RWPE2 (cell line): ENCODE results near the gene CLDND1.
A peak's percentile ranks its signal among the peaks of the same experiment; 100 is the strongest.

Experiments used
- ATAC-seq: fragments of 200-7000 bp; cut with Tn5 transposase; 3 replicates; pipeline ENCODE4 v1.9.1; 2021; ENCODE audit warnings: low read depth
- DNase-seq: peaks from one replicate; pipeline ENCODE4 v3.0.0-alpha.2; 2020; ENCODE audit warnings: low spot score
- H3K27ac ChIP-seq: fragments of 450-650 bp; 2 replicates; pipeline ENCODE4 v1.5.1; 2017; ENCODE audit warnings: mild to moderate bottlenecking; ENCODE audit not compliant: poor library complexity, severe bottlenecking
- H3K27me3 ChIP-seq: fragments of 250-450 bp; sonication (Bioruptor Pico); 2 replicates; pipeline ENCODE4 v1.5.1; 2021; ENCODE audit warnings: mild to moderate bottlenecking, moderate library complexity; ENCODE audit not compliant: insufficient read depth, poor library complexity, severe bottlenecking
- H3K36me3 ChIP-seq: fragments of 250-450 bp; sonication (Bioruptor Pico); 2 replicates; pipeline ENCODE4 v1.5.1; 2020; ENCODE audit warnings: low read depth, mild to moderate bottlenecking, moderate library complexity
- H3K4me1 ChIP-seq: fragments of 250-450 bp; sonication (Bioruptor Pico); 2 replicates; pipeline ENCODE4 v1.5.1; 2021; ENCODE audit warnings: mild to moderate bottlenecking, moderate library complexity; ENCODE audit not compliant: insufficient read depth, poor library complexity, severe bottlenecking
- H3K4me3 ChIP-seq: fragments of 250-450 bp; sonication (Bioruptor Pico); 2 replicates; pipeline ENCODE4 v1.5.1; 2021; ENCODE audit warnings: mild to moderate bottlenecking, moderate library complexity; ENCODE audit not compliant: severe bottlenecking
- H3K9me3 ChIP-seq: fragments of 250-450 bp; sonication (Bioruptor Pico); 2 replicates; pipeline ENCODE4 v1.5.1; 2021; ENCODE audit warnings: mild to moderate bottlenecking, moderate library complexity; ENCODE audit not compliant: severe bottlenecking
- TF ChIP-seq, protein P1 (sequence below): fragments of 450-650 bp; IDR thresholded peaks from one replicate; pipeline ENCODE4 v1.5.1; 2017; ENCODE audit warnings: mild to moderate bottlenecking, moderate library complexity; ENCODE audit not compliant: poor library complexity, severe bottlenecking

The CLDND1 gene

DNA sequence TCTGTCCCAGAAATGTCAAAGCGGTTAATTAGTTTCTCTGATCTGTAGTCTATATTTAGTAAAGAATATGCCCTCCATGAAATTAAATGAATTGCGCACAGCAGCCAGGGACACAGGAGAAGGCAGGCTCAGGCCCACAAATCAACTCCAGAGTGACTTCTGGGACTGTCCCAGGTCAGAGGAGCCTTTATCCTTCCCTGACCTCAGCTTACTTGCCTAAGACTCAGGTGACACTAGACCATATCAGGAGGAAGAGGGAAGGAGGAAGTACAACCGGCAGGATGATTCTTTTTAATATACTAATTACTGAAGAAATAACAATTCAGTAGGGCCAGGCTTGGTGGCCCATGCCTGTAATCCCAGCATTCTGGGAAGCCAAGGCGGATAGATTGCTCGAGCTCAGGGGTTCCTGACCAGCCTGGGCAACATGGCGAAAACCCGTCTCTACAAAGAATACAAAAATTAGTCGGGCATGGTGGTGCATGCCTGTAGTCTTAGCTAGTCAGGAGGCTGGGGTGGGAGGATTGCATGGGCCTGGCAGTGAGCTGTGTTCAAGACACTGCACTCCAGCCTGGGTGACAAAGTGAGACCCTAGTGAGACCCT lies 7.3 kb upstream of the CLDND1 start:
- Histone ChIP-seq H3K27me3 (no peaks in the 10 kb centered on the region), H3K27ac (no peak overlapping the region), H3K4me3 (no peak overlapping the region), H3K9me3 (no peaks in the 10 kb centered on the region), H3K36me3 (no peaks in the 10 kb centered on the region), H3K4me1 (no peaks in the 10 kb centered on the region)
- TF ChIP-seq, protein P1, sequence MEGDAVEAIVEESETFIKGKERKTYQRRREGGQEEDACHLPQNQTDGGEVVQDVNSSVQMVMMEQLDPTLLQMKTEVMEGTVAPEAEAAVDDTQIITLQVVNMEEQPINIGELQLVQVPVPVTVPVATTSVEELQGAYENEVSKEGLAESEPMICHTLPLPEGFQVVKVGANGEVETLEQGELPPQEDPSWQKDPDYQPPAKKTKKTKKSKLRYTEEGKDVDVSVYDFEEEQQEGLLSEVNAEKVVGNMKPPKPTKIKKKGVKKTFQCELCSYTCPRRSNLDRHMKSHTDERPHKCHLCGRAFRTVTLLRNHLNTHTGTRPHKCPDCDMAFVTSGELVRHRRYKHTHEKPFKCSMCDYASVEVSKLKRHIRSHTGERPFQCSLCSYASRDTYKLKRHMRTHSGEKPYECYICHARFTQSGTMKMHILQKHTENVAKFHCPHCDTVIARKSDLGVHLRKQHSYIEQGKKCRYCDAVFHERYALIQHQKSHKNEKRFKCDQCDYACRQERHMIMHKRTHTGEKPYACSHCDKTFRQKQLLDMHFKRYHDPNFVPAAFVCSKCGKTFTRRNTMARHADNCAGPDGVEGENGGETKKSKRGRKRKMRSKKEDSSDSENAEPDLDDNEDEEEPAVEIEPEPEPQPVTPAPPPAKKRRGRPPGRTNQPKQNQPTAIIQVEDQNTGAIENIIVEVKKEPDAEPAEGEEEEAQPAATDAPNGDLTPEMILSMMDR: no peak
- DNase-seq (no peak), ATAC-seq (no peak)

DNA sequence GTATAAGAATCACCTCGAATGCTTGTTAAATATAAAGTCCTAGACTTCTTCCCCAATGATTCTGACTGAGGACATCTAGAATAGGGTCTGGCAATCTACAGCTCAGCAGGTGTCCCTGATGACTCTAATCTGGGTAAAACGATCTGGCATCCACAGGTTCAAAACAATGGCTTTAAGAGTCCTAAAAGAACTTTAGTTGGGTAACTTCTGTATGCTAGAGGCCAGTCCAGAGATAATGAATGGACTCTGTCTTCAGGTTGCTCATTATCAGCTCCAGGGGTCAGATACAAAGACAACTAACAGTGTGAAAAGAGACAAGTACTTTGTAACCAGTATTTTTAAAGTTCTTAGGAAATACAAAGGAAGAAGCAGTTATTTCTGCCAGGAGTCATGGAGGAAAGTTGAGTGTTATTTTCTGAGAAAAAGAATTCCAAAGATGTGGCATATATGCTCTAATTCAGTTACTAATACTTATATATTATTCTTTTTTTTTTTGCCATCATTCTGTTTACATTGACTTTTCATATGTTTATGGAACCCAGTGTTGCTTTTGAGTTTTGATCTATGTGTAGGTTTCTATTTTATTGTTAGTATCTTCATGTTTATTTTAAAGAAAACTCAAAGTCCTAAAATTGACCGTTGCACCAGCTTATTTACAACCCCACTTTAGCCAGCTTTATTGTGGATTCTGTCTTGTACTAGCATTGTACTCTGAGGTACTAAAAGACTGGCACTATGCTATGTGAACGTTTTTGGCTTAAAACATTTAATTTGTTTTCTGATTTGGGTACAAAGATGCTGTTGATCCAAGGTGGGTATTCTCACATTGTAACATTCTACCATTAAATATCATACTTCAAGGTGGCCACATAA lies 6.0 kb upstream of the CLDND1 start:
- ATAC-seq (no peak), DNase-seq (no peak)
- Histone ChIP-seq H3K9me3 (no peaks in the 10 kb centered on the region), H3K27ac (no peak overlapping the region), H3K4me1 (no peaks in the 10 kb centered on the region), H3K27me3 (no peaks in the 10 kb centered on the region), H3K4me3 (no peak overlapping the region), H3K36me3 (no peaks in the 10 kb centered on the region)
- TF ChIP-seq, protein P1: no peak

DNA sequence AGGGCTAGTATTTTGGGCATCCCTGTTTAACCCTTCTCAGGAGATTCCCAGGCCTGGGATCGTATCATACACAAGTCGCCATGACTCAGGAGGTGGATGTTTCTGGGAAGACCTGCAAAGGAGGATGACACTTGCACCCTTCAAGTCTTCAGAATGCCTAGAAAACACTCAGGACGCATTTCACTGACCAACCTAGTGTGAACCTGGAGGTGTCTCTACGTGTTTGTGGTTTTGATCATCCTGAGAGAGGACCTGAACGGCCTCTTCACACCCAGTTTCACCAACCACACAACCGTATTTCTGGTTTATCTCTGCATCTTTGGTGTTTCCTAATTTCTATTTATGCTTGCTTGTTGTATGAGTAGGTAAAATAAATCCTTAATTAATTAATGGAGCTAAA lies 2.8 kb upstream of the CLDND1 start:
- Histone ChIP-seq H3K27ac (no peak overlapping the region), H3K4me1 (peaks cover 13% of the 10 kb centered on the region), H3K36me3 (peaks cover 10% of the 10 kb centered on the region), H3K9me3 (no peaks in the 10 kb centered on the region), H3K27me3 (no peaks in the 10 kb centered on the region), H3K4me3 (no peak overlapping the region)
- ATAC-seq (no peak), DNase-seq (no peak)
- TF ChIP-seq, protein P1: no peak

DNA sequence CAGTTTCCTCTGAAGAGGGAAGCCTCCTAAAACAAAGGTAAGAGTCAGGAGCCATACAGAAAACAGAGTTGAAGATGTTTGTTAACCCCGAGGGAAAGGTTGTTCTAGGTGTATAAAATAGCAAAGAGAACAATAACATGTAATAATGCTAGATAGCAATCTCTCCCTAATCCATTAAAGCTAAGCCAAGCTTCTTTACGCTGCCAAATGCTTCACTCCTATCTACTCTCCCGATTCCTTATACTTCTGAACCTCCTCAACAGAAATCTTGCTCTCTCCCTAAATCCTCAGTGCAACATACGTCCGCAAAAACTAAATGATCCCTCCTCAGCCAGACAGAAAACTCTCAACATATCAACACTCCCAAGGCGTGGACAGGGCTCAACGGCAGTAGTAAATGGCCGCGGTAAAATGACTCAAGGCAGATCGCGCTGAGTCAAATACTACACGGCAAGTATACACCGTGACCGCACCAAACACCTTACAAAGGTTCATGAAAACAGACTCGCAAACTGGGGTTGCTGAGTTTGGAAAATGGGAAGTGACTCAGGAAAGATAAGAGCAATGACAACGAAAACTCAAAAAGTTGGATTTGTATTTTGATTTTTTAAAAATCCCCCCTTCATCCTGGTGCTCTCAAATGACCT lies 682 bp downstream of the CLDND1 start:
- peak; percentile 42 for DNase-seq
- Histone ChIP-seq H3K27me3 (no peaks in the 10 kb centered on the region), H3K4me1 (peaks cover 18% of the 10 kb centered on the region), H3K4me3 (peak overlapping the region; percentile 98), H3K36me3 (peaks cover 44% of the 10 kb centered on the region), H3K27ac (peak overlapping the region; percentile 77), H3K9me3 (no peaks in the 10 kb centered on the region)
- TF ChIP-seq, protein P1: no peak
- peak; percentile 73 for ATAC-seq
